RWPE2 (cell line): ENCODE measurements around the gene TICAM1.
"Not testable (repeated sequence)": the region's sequence is repeated elsewhere in the genome, so short reads cannot be mapped to it uniquely, and the experiment has no call there.

ENCODE experiments used
- ATAC-seq: fragments of 200-7000 bp; cut with Tn5 transposase; 3 replicates; pipeline ENCODE4 v1.9.1; 2021; ENCODE audit warnings: low read depth
- DNase-seq: peaks from one replicate; pipeline ENCODE4 v3.0.0-alpha.2; 2020; ENCODE audit warnings: low spot score
- H3K27ac ChIP-seq: fragments of 450-650 bp; 2 replicates; pipeline ENCODE4 v1.5.1; 2017; ENCODE audit warnings: mild to moderate bottlenecking; ENCODE audit not compliant: poor library complexity, severe bottlenecking
- H3K27me3 ChIP-seq: fragments of 250-450 bp; sonication (Bioruptor Pico); 2 replicates; pipeline ENCODE4 v1.5.1; 2021; ENCODE audit warnings: mild to moderate bottlenecking, moderate library complexity; ENCODE audit not compliant: insufficient read depth, poor library complexity, severe bottlenecking
- H3K36me3 ChIP-seq: fragments of 250-450 bp; sonication (Bioruptor Pico); 2 replicates; pipeline ENCODE4 v1.5.1; 2020; ENCODE audit warnings: low read depth, mild to moderate bottlenecking, moderate library complexity
- H3K4me1 ChIP-seq: fragments of 250-450 bp; sonication (Bioruptor Pico); 2 replicates; pipeline ENCODE4 v1.5.1; 2021; ENCODE audit warnings: mild to moderate bottlenecking, moderate library complexity; ENCODE audit not compliant: insufficient read depth, poor library complexity, severe bottlenecking
- H3K4me3 ChIP-seq: fragments of 250-450 bp; sonication (Bioruptor Pico); 2 replicates; pipeline ENCODE4 v1.5.1; 2021; ENCODE audit warnings: mild to moderate bottlenecking, moderate library complexity; ENCODE audit not compliant: severe bottlenecking
- H3K9me3 ChIP-seq: fragments of 250-450 bp; sonication (Bioruptor Pico); 2 replicates; pipeline ENCODE4 v1.5.1; 2021; ENCODE audit warnings: mild to moderate bottlenecking, moderate library complexity; ENCODE audit not compliant: severe bottlenecking
- TF ChIP-seq, protein P1 (sequence below): fragments of 450-650 bp; IDR thresholded peaks from one replicate; pipeline ENCODE4 v1.5.1; 2017; ENCODE audit warnings: mild to moderate bottlenecking, moderate library complexity; ENCODE audit not compliant: poor library complexity, severe bottlenecking

The TICAM1 gene

DNA sequence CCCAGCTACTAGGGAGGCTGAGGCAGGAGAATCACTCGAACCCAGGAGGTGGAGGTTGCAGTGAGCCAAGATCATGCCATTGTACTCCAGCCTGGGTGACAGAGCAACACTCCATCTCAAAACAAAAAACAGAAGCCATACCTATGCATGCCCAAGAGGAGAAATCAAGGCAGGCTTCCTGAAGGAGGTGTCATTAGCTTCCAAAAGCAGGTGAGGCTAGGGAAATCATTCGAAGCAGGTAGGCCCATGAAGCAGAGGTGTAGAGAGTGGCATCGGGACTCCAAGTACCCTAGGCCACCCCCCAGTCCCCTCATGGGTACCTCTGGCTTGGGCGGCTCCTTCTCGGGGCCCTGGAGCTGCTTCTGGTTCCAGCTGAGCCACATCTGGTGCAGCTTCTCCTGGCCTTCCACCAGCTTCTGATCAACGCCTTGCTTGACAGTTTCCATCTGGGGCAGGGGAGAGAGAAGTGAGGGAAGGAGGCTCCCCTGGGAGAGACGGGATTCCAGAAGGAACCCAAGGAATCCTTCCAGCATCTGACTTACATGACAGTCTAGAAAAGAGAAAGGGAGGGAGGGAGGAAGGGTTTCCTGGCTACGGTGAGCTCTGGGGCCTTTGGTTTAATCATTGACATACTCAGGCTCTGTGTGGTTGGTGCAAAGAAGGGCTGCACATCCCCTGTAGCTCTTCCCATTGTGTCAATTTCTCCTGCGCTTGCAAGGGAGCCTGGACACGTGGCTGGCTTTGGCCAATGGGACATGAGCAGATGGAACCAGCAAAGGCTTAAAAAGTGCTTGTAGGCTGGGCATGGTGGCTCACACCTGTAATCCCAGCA is 13.1 kb upstream of the TICAM1 start:
- TF ChIP-seq, protein P1, sequence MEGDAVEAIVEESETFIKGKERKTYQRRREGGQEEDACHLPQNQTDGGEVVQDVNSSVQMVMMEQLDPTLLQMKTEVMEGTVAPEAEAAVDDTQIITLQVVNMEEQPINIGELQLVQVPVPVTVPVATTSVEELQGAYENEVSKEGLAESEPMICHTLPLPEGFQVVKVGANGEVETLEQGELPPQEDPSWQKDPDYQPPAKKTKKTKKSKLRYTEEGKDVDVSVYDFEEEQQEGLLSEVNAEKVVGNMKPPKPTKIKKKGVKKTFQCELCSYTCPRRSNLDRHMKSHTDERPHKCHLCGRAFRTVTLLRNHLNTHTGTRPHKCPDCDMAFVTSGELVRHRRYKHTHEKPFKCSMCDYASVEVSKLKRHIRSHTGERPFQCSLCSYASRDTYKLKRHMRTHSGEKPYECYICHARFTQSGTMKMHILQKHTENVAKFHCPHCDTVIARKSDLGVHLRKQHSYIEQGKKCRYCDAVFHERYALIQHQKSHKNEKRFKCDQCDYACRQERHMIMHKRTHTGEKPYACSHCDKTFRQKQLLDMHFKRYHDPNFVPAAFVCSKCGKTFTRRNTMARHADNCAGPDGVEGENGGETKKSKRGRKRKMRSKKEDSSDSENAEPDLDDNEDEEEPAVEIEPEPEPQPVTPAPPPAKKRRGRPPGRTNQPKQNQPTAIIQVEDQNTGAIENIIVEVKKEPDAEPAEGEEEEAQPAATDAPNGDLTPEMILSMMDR, result no peak
- Histone ChIP-seq H3K4me1 (no peaks in the 10 kb centered on the region), H3K27me3 (no peaks in the 10 kb centered on the region), H3K9me3 (no peaks in the 10 kb centered on the region), H3K27ac (no peak overlapping the region), H3K36me3 (peaks cover 84% of the 10 kb centered on the region), H3K4me3 (no peak overlapping the region)
- ATAC-seq, result no peak
- no peak for DNase-seq

DNA sequence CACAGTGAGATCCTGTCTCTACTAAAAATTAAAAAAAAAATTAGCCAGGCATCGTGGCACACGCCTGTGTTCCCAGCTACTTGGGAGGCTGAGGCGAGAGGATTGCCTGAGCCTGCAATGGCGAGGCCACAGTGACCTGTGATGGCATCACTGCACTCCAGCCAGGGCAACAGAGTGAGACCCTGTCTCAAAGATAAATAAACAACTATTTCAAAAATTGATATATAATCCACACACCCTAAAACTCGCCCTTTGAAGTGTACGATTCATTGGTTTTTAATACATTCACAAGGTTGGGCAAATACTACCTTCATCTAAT is 12.1 kb upstream of the TICAM1 start:
- TF ChIP-seq, protein P1, result no peak
- Histone ChIP-seq H3K4me1 (no peaks in the 10 kb centered on the region), H3K36me3 (peaks cover 82% of the 10 kb centered on the region), H3K27me3 (no peaks in the 10 kb centered on the region), H3K4me3 (no peak overlapping the region), H3K9me3 (no peaks in the 10 kb centered on the region), H3K27ac (no peak overlapping the region)
- DNase-seq, result no peak
- no peak for ATAC-seq

DNA sequence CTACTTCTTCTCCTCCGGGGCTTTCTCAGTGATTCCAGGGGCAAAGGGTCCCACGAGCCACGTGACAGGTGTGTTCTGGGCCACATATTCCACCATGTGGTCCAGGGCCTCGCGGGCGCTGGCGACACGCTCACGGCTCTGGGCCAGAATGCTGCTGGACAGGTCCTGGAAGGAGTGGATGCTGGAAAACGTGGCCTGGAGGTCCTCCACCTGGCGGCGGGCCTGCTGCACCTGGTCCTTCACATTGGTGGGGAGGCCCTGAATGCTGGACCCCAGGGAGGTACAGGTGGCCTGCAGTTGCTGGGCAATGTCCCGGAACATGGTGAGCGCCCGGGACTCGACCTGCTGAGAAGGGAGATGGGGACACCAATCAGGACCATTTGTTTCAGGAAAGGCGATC is 7.7 kb upstream of the TICAM1 start:
- peaks cover 56% of the 10 kb centered on the region for H3K36me3 ChIP-seq
- ATAC-seq, result no peak

DNA sequence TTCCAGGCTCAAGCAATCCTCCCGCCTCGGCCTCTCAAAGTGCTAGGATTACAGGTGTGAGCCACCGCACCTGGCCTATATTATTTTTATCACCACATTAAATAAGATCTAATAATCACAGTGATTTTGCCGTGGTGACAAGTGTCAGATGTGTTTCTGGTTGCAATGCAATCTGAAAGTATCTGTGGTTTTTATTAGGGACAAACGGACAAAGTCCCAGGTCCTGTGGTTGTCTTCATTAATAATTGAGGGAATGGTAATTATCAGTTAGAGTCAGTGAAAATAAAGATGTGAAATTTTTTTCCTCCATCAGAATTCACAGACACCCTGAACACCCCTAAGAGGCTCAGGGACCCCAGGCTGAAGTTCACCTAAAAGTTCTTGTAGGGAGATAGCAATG is 1.3 kb upstream of the TICAM1 start:
- DNase-seq (no peak), ATAC-seq (no peak)
- Histone ChIP-seq H3K27ac (no peak overlapping the region), H3K36me3 (peaks cover 7% of the 10 kb centered on the region), H3K4me1 (no peaks in the 10 kb centered on the region), H3K27me3 (no peaks in the 10 kb centered on the region), H3K9me3 (no peaks in the 10 kb centered on the region), H3K4me3 (no peak overlapping the region)
- TF ChIP-seq, protein P1, result no peak

More for the DNA sequence above, 7.7 kb upstream of the TICAM1 start:
- DNase-seq, result no peak
- Histone ChIP-seq H3K27me3 (no peaks in the 10 kb centered on the region), H3K4me1 (no peaks in the 10 kb centered on the region), H3K9me3 (no peaks in the 10 kb centered on the region), H3K27ac (no peak overlapping the region), H3K4me3 (no peak overlapping the region)
- TF ChIP-seq, protein P1, result no peak

DNA sequence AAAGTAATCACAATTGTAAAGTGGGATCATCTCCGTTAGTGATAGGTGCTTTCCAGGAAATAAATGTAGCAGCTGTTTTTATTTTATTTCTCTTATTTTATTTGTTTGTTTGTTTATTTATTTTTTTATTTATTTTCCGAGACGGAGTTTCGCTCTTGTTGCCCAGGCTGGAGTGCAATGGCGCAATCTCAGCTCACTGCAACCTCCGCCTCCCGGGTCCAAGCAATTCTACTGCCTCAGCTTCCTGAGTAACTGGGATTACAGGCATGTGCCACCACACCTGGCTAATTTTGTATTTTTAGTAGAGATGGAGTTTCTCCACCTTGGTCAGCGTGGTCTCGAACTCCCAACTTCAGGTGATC is 448 bp upstream of the TICAM1 start:
- not testable (repeated sequence) for H3K36me3 ChIP-seq, H3K9me3 ChIP-seq, H3K27me3 ChIP-seq, DNase-seq, ATAC-seq, H3K4me1 ChIP-seq
- Histone ChIP-seq H3K27ac (peak overlapping the region; percentile 71), H3K4me3 (peak overlapping the region; percentile 80)
